ENCODE data around the gene SDHAF2.
"Not testable (repeated sequence)": the region's sequence is repeated elsewhere in the genome, so short reads cannot be mapped to it uniquely, and the experiment has no call there.

The SDHAF2 gene

DNA sequence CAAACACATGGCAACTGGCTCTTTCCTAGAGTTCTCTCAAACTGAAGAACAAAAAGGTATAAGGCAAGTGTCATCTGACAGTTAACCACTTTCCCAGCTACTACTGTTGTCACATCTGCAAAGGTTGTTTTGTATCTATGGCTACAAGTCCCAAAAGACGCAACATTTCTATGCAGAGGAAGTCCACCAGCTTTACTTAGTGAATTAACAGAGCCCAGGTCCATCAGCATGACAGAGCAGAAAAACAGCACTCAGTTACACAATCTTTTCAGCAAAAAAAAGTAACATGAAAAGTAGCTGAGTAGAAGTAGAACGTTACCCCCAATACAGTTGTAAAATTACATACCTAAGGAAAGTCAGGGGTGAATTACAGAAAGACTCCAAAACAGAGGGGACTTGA, 12.3 kb upstream of the SDHAF2 start:
- no peak for DNase-seq (ENCODE audit: extremely low spot score)
- ChIA-PET POLR2A (no interaction called here), CTCF (interaction anchor here (1.1 to 1.3 kb wide), 4 partner anchors 9 to 316 kb away, joined by 3 to 5 read pairs (median 4); no protein-coding TSS in a partner anchor)
- no peak for TF ChIP-seq CTCF (IDR thresholded peaks at IDR 0.05; ENCODE audit: control extremely low read depth, extremely low read depth, low read depth, missing control alignments)

- DNase-seq (ENCODE audit: extremely low spot score) = no peak
- ChIA-PET CTCF (interaction anchor here (0.9 to 1.3 kb wide), 5 partner anchors 9 to 315 kb away, joined by 3 to 5 read pairs (median 4); no protein-coding TSS in a partner anchor), POLR2A (no interaction called here)
- no peak for TF ChIP-seq CTCF (IDR thresholded peaks at IDR 0.05; ENCODE audit: control extremely low read depth, extremely low read depth, low read depth, missing control alignments)
These were observed 11.8 kb upstream of the SDHAF2 start for GRCh38 chr11:61418136-61418535.

DNA sequence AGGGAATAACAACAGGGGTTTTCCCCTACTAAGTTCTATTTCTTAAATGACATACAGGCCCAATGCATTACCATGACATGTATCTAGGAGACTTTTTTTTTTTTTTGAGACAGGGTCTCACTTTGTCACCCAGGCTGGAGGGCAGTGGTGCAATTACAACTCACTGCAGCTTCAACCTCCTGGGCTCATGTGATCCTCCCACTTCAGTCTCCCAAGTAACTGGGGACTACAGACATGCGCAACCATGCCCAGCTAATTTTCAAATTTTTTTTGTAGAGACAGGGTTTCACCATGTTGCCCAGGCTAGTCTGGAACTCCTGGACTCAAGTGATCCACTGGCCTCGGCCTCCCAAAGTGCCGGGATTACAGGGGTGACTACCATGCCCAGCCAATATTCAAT, 7.7 kb upstream of the SDHAF2 start:
- POLR2A ChIA-PET = no interaction called here
- CTCF ChIA-PET = interaction anchor here (0.8 to 1.9 kb wide), 3 partner anchors 13 to 86 kb away, joined by 3 to 7 read pairs (median 4); no protein-coding TSS in a partner anchor
- no peak for DNase-seq (ENCODE audit: extremely low spot score)
- TF ChIP-seq CTCF (IDR thresholded peaks at IDR 0.05; ENCODE audit: control extremely low read depth, extremely low read depth, low read depth, missing control alignments) = no peak

GRCh38 chr11:61425367-61426131, 4.4 kb upstream of the SDHAF2 start:
- no peak for TF ChIP-seq CTCF (IDR thresholded peaks at IDR 0.05; ENCODE audit: control extremely low read depth, extremely low read depth, low read depth, missing control alignments)
- ChIA-PET POLR2A (no interaction called here), CTCF (interaction anchor here (0.9 to 3.4 kb wide), 5 partner anchors 10 to 116 kb away, joined by 3 to 11 read pairs (median 4); no protein-coding TSS in a partner anchor)
- DNase-seq (ENCODE audit: extremely low spot score) = no peak

GRCh38 chr11:61429346-61429690, 606 bp upstream of the SDHAF2 start:
- TF ChIP-seq CTCF (IDR thresholded peaks at IDR 0.05; ENCODE audit: control extremely low read depth, extremely low read depth, low read depth, missing control alignments) = peak; percentile 14
- ChIA-PET CTCF (interaction anchor here (0.6 to 5.9 kb wide), 12 partner anchors 10 to 174 kb away, joined by 3 to 26 read pairs (median 4); partner anchors contain the start of gene TMEM216), POLR2A (interaction anchor here (0.6 to 2.0 kb wide), 5 partner anchors 10 to 370 kb away, joined by 3 to 10 read pairs (median 4); partner anchors contain the start of genes CYB561A3 and TMEM138)
- DNase-seq (ENCODE audit: extremely low spot score) = peak; percentile 78

DNA sequence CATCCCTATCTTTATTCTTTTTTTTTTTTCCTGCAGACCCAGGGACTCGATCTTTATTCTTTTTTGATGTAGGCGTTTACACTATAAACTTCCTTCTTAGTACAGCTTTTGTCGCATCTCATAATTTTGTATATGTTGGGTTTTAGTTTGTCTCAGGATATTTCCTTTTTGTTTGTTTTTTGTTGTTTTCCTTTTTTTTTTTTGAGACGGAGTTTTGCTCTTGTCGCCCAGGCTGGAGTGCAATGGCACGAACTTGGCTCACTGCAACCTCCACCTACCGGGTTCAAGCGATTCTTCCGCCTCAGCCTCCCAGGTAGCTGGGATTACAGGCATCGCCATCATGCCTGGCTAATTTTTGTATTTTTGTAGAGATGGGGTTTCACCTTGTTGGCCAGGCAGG, 915 bp downstream of the SDHAF2 start:
- POLR2A ChIA-PET; DNase-seq (ENCODE audit: extremely low spot score): not testable (repeated sequence)
- CTCF ChIA-PET = interaction anchor here (1.0 to 5.9 kb wide), 4 partner anchors 9 to 95 kb away, joined by 3 to 26 read pairs (median 18); no protein-coding TSS in a partner anchor

GRCh38 chr11:61437496-61437895, 7.6 kb downstream of the SDHAF2 start:
- no peak for TF ChIP-seq CTCF (IDR thresholded peaks at IDR 0.05; ENCODE audit: control extremely low read depth, extremely low read depth, low read depth, missing control alignments)
- CTCF ChIA-PET = interaction anchor here (2.7 to 7.4 kb wide), 2 partner anchors 11 to 79 kb away, joined by 15 to 126 read pairs; no protein-coding TSS in a partner anchor
- POLR2A ChIA-PET = no interaction called here

More at GRCh38 chr11:61437496-61437895, 7.6 kb downstream of the SDHAF2 start:
- no peak for DNase-seq (ENCODE audit: extremely low spot score)

All from GM10248 (cell line).